ENCODE data around the gene CEACAM6. TPM values are rescaled to one million over a fixed set of nuclear protein-coding genes. Genes with fewer than 3 reads are reported as not detected.
A peak's percentile ranks its signal among the peaks of the same experiment; 100 is the strongest.

Gene CEACAM6
- total RNA-seq, 1 experiment from 2014 or later = 44.5 TPM

DNA sequence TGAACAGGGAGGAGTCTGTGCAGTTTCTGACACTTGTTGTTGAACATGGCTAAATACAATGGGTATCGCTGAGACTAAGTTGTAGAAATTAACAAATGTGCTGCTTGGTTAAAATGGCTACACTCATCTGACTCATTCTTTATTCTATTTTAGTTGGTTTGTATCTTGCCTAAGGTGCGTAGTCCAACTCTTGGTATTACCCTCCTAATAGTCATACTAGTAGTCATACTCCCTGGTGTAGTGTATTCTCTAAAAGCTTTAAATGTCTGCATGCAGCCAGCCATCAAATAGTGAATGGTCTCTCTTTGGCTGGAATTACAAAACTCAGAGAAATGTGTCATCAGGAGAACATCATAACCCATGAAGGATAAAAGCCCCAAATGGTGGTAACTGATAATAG lies 16.1 kb downstream of the CEACAM6 start:
- Mint-ChIP-seq H3K4me1 (ENCODE audit: low read depth, unreplicated experiment) (peaks cover 62% of the 10 kb centered on the region), H3K9me3 (ENCODE audit: low read depth, unreplicated experiment) (no peaks in the 10 kb centered on the region), H3K27ac (ENCODE audit: unreplicated experiment) (no peak overlapping the region), H3K36me3 (ENCODE audit: insufficient read depth, unreplicated experiment) (peaks cover 19% of the 10 kb centered on the region), H3K27me3 (ENCODE audit: unreplicated experiment) (no peaks in the 10 kb centered on the region), H3K4me3 (ENCODE audit: low read depth, unreplicated experiment) (no peak overlapping the region)
- no peak for DNase-seq
- CTCF ChIA-PET = interaction anchor here (1.4 kb wide), 1 partner anchor 18 kb away, joined by 3 read pairs; no protein-coding TSS in a partner anchor
- no peak for TF ChIP-seq CTCF (IDR thresholded peaks at IDR 0.05; ENCODE audit: unreplicated experiment)
- BruUV-seq (replicated peaks) = TSS peak; percentile 66
- intact Hi-C loops (cut with micrococcal nuclease; ENCODE audit: unreplicated experiment) = no loop called here

DNA sequence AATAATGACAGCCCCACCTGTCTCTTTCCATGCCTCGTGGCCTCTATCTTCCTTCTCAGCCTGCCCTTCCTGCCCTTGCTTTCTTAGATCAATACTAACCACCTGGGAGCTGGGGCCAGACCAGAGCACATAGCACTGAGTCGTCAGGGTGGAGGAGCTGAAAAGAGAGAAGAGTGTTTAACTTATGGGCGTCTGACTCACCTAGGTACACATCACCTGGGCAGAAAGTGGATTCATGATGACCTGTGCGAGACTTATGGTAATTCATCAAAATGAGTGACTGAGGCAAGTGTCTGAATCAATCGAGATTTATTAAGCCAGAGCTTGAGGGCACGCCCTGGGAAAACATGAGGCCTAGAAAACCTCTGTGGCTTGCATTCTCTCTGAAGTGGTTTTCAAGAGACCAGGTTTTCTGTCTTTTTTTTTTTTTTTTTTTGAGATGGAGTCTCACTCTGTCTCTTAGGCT lies 19.2 kb downstream of the CEACAM6 start:
- no peaks in the 10 kb centered on the region for H3K27me3 Mint-ChIP-seq (ENCODE audit: unreplicated experiment)
- peaks cover 31% of the 10 kb centered on the region for H3K36me3 Mint-ChIP-seq (ENCODE audit: insufficient read depth, unreplicated experiment)
- no TSS peak for BruUV-seq (replicated peaks)
- CTCF ChIA-PET = interaction anchor here (0.6 to 3.9 kb wide), 16 partner anchors 8 to 798 kb away, joined by 3 to 66 read pairs (median 6); partner anchors contain the start of gene CEACAM6
- peak overlapping the region; percentile 50 for H3K4me3 Mint-ChIP-seq (ENCODE audit: low read depth, unreplicated experiment)
- peaks cover 83% of the 10 kb centered on the region for H3K4me1 Mint-ChIP-seq (ENCODE audit: low read depth, unreplicated experiment)
- peaks cover 2% of the 10 kb centered on the region for H3K9me3 Mint-ChIP-seq (ENCODE audit: low read depth, unreplicated experiment)
- intact Hi-C loops (cut with micrococcal nuclease; ENCODE audit: unreplicated experiment) = no loop called here
- TF ChIP-seq CTCF (IDR thresholded peaks at IDR 0.05; ENCODE audit: unreplicated experiment) = no peak
- peak; percentile 90 for DNase-seq
- H3K27ac Mint-ChIP-seq (ENCODE audit: unreplicated experiment) = peak overlapping the region; percentile 99

DNA sequence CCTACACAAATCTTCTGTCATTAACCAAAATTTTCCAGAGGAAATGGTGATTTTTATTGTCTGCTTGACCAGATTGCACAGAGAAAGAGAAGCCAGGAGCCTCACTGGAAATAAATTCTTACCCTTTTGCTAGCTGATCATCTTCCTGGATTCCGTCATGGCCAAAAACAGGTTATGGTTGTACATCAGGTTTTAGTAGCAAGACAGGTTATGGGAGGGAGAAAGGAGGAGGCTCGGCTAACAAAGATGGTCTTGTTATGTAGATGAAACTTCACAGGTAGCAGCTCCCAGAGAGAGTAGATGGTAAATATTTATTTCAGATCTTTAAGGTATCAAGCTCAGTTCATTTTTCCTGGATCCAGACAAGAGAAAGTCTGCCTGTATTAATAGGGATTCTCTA lies 21.4 kb downstream of the CEACAM6 start:
- Mint-ChIP-seq H3K9me3 (ENCODE audit: low read depth, unreplicated experiment) (peaks cover 5% of the 10 kb centered on the region), H3K4me3 (ENCODE audit: low read depth, unreplicated experiment) (peak overlapping the region; percentile 36), H3K4me1 (ENCODE audit: low read depth, unreplicated experiment) (peaks cover 93% of the 10 kb centered on the region), H3K36me3 (ENCODE audit: insufficient read depth, unreplicated experiment) (peaks cover 36% of the 10 kb centered on the region), H3K27me3 (ENCODE audit: unreplicated experiment) (no peaks in the 10 kb centered on the region), H3K27ac (ENCODE audit: unreplicated experiment) (peak overlapping the region; percentile 99)
- peak; percentile 65 for DNase-seq
- intact Hi-C loops (cut with micrococcal nuclease; ENCODE audit: unreplicated experiment) = no loop called here
- CTCF ChIA-PET = interaction anchor here (1.4 to 3.9 kb wide), 3 partner anchors 16 to 70 kb away, joined by 5 to 66 read pairs (median 8); partner anchors contain the start of gene CEACAM6
- BruUV-seq (replicated peaks) = no TSS peak
- TF ChIP-seq CTCF (IDR thresholded peaks at IDR 0.05; ENCODE audit: unreplicated experiment) = no peak

DNA sequence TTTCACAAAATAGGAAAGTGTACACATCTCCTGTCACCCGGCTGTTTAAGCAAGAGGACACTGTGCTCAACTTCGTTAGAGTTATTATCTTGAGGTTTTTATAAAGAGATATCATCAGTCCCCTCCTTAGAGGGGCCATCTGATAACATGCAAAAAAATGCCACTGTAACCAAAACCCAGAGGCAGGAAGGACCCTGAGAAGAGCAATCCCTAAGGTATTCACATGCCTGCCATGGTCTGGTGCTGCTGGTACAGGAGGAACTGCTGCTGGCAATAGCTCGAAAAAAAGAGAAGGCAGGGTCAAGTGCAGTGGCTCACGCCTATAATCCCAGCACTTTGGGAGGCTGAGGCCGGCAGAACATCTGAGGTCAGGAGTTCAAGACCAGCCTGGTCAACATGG lies 28.3 kb downstream of the CEACAM6 start:
- CTCF ChIA-PET = interaction anchor here (0.8 to 3.3 kb wide), 3 partner anchors 9 to 77 kb away, joined by 4 to 36 read pairs (median 4); no protein-coding TSS in a partner anchor
- Mint-ChIP-seq H3K9me3 (ENCODE audit: low read depth, unreplicated experiment) (peaks cover 2% of the 10 kb centered on the region), H3K27me3 (ENCODE audit: unreplicated experiment) (no peaks in the 10 kb centered on the region), H3K36me3 (ENCODE audit: insufficient read depth, unreplicated experiment) (peaks cover 8% of the 10 kb centered on the region), H3K27ac (ENCODE audit: unreplicated experiment) (no peak overlapping the region), H3K4me3 (ENCODE audit: low read depth, unreplicated experiment) (no peak overlapping the region), H3K4me1 (ENCODE audit: low read depth, unreplicated experiment) (peaks cover 50% of the 10 kb centered on the region)
- intact Hi-C loops (cut with micrococcal nuclease; ENCODE audit: unreplicated experiment) = no loop called here
- BruUV-seq (replicated peaks) = no TSS peak
- no peak for DNase-seq
- TF ChIP-seq CTCF (IDR thresholded peaks at IDR 0.05; ENCODE audit: unreplicated experiment) = no peak

Data from Calu3 (cell line).